Stimulated activated effector memory CD8-positive, alpha-beta T cell treated with anti-CD3 and anti-CD28 coated beads, Interleukin-12 subunit alpha, Interleukin-12 subunit beta, amount 100 ng/mL, for 72 hours (primary cell): ENCODE results near the gene TSKS.
A peak's percentile ranks its signal among the peaks of the same experiment; 100 is the strongest.

Source experiments
- ATAC-seq: fragments of 150-1000 bp; cut with Tn5 transposase; 2 replicates; pipeline ENCODE4 v1.10.0; 2021
- DNase-seq, 2 donors: peaks; one replicate each; pipeline ENCODE4 v3.0.0; 2021 to 2022; ENCODE audit warnings: low spot score in 2 of 2
- H3K27ac Mint-ChIP-seq: one replicate; pipeline ENCODE4 v1.8.0; 2022; ENCODE audit warnings: mild to moderate bottlenecking, mixed read lengths
- H3K36me3 Mint-ChIP-seq: one replicate; pipeline ENCODE4 v1.8.0; 2022; ENCODE audit warnings: mild to moderate bottlenecking, mixed read lengths
- H3K4me1 Mint-ChIP-seq: one replicate; pipeline ENCODE4 v1.8.0; 2022; ENCODE audit warnings: mixed read lengths
- H3K4me3 Mint-ChIP-seq: one replicate; pipeline ENCODE4 v1.8.0; 2022; ENCODE audit warnings: mild to moderate bottlenecking, mixed read lengths
- H3K9me3 Mint-ChIP-seq: one replicate; pipeline ENCODE4 v1.8.0; 2022; ENCODE audit warnings: mixed read lengths

TSKS gene

GRCh38 chr19:49781394-49781793 is 18.3 kb upstream of the TSKS start:
- no peak for ATAC-seq
- no peak for DNase-seq
- Mint-ChIP-seq H3K36me3 (peaks cover 65% of the 10 kb centered on the region), H3K27ac (peak overlapping the region; percentile 87), H3K4me1 (peaks cover 28% of the 10 kb centered on the region), H3K9me3 (no peaks in the 10 kb centered on the region), H3K4me3 (no peak overlapping the region)

- ATAC-seq (no peak), DNase-seq (no peak)
- Mint-ChIP-seq H3K4me1 (peaks cover 33% of the 10 kb centered on the region), H3K4me3 (no peak overlapping the region), H3K36me3 (peaks cover 60% of the 10 kb centered on the region), H3K9me3 (no peaks in the 10 kb centered on the region), H3K27ac (peak overlapping the region; percentile 87)
Measured at GRCh38 chr19:49780861-49781260, 17.8 kb upstream of the TSKS start.

GRCh38 chr19:49779731-49780555 is 16.8 kb upstream of the TSKS start:
- Mint-ChIP-seq H3K27ac (peak overlapping the region; percentile 87), H3K4me1 (peaks cover 27% of the 10 kb centered on the region), H3K36me3 (peaks cover 51% of the 10 kb centered on the region), H3K4me3 (no peak overlapping the region), H3K9me3 (no peaks in the 10 kb centered on the region)
- DNase-seq: no peak
- ATAC-seq: no peak

DNA sequence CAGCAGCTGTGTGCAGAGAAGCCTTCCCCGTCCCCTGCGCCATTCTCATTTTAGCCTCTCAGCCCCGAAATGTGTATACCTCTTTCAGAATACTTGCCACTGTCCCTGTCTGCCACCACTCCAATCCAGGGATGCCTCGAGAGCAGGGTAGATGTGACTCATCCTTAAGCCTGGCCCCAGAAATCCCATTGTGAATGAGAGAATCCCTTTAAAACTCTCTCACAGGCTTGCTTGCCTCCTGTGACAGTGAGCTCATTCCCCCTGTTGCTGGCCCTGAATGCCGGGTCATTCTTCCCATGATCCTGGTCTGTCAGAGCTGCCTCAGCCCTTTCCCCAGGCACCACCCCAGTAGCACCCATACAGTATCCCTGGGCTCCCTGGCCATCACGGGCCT is 13.3 kb upstream of the TSKS start:
- ATAC-seq (no peak), DNase-seq (no peak)
- H3K27ac Mint-ChIP-seq: peak overlapping the region; percentile 45
- no peak overlapping the region for H3K4me3 Mint-ChIP-seq
- no peaks in the 10 kb centered on the region for H3K9me3 Mint-ChIP-seq
- H3K36me3 Mint-ChIP-seq: peaks cover 38% of the 10 kb centered on the region
- H3K4me1 Mint-ChIP-seq: peaks cover 46% of the 10 kb centered on the region

DNA sequence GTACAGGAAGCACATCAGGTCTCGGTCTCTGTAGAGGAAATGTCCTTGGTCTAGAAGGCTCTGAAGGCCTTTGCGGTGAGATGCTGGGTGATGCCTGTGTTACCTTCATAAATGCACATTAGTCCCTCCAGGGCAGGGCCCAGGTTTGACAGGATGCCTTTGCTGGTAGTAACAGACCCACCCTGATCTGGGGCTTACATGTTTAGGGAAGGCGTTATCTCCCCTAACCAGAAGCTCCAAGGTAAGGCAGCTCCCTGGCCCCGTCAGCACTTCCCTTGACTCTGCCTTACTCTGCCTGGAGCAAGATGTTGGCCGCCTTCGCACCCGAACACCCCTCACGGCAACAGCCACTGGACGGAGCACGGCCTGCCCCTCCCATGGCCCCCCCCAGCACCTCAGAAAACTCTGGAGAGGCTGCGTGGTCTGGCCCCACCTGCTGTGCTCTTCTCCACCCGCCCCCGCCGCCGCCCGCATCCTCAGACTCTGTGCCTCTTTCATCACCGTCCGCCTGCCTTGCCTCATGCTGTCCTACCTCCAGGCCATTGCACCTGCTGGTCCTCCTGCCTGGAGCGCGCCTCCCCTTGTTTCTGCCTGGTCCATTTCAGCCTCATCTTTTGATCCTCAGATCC is 12.8 kb upstream of the TSKS start:
- Mint-ChIP-seq H3K36me3 (peaks cover 38% of the 10 kb centered on the region), H3K9me3 (no peaks in the 10 kb centered on the region), H3K27ac (peak overlapping the region; percentile 45), H3K4me3 (no peak overlapping the region), H3K4me1 (peaks cover 42% of the 10 kb centered on the region)
- DNase-seq: no peak
- ATAC-seq: no peak

DNA sequence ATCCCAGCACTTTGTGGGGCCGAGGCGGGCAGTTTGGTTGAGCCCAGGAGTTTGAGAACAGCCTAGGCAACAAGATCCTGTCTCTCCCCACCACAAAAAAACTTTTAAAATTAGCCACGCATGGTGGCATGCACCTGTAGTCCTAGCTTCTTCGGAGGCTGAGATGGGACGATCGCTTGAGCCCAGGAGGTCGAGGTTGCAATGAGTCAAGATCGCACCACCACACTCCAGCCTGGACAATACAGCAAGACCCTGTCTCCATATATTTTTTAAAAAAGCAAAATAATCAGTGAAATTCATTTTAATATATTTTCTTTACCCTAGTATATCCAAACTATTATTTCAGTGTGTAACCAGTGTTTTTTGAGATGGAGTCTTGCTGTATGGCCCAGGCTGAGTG is 11.9 kb upstream of the TSKS start:
- Mint-ChIP-seq H3K9me3 (no peaks in the 10 kb centered on the region), H3K4me3 (no peak overlapping the region), H3K36me3 (peaks cover 29% of the 10 kb centered on the region), H3K27ac (no peak overlapping the region), H3K4me1 (peaks cover 37% of the 10 kb centered on the region)
- no peak for DNase-seq
- no peak for ATAC-seq

DNA sequence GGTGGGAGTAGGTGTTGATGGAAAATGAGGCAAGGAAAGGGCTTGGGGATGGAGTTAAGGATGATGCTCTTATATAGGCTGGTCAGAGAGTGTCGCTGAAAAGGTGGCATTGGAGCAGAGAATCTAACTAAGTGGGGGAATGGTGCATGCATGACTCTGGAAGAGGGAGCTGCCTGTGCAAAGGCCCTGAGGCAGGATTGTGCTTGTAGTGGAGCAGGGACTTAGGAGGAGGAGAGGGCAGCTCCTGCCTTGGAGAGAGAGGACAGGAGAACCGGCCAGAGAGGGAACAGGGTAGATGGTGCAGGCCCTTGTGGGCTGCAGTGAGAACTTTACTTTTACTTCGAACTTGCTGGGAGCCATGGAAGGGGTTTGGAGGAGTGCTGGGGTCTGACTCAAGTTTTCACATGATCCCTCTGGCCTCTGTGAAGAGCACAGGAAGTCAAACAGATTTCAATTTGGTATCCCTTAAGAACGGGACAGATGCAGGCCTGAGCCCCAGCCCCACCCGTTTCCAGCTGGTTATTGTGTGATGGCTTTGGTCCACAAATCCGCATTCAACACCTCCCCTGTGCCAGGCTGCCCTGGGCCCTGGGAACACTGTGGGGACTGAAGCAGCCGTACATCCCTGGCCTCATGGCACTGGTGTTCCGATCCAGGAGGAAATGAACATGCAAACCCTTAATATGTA is 10.7 kb upstream of the TSKS start:
- Mint-ChIP-seq H3K4me1 (peaks cover 36% of the 10 kb centered on the region), H3K36me3 (peaks cover 28% of the 10 kb centered on the region), H3K9me3 (no peaks in the 10 kb centered on the region), H3K4me3 (no peak overlapping the region), H3K27ac (peak overlapping the region; percentile 53)
- ATAC-seq (no peak), DNase-seq (no peak)

DNA sequence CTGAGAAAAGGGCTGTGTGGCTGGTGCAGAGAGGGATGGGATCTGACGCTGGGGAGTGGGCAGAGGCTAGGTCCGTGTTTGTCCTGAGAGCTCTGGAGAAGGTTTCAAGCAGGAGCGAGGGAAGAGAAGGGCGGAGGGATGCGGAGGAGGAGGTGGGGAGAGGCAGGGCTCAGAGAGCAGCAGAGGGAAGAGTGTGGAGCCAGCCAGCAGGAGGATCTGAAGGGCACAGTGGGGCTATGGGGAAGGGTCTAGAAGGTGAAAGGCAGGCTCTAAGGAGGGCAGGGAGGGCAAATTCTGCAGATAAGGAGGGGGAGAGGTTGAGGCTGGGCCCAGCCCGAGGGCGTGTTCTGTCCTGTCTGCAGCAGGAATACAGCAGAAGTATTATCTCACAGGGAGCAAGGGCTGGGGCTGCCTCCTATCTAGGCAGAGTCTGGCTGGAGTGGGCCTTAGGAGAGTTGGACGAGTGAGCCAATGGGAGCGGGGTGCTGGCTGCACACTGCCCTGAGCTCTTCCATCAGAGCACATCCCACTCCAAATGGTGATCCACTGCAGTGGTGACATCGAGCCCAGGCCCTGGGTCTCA is 9.8 kb upstream of the TSKS start:
- ATAC-seq (no peak), DNase-seq (no peak)
- Mint-ChIP-seq H3K9me3 (no peaks in the 10 kb centered on the region), H3K4me1 (peaks cover 44% of the 10 kb centered on the region), H3K4me3 (no peak overlapping the region), H3K27ac (peak overlapping the region; percentile 53), H3K36me3 (peaks cover 22% of the 10 kb centered on the region)

- H3K9me3 Mint-ChIP-seq: no peaks in the 10 kb centered on the region
- H3K36me3 Mint-ChIP-seq: peaks cover 23% of the 10 kb centered on the region
- DNase-seq: no peak
- ATAC-seq: no peak
- no peak overlapping the region for H3K27ac Mint-ChIP-seq
- peaks cover 54% of the 10 kb centered on the region for H3K4me1 Mint-ChIP-seq
- H3K4me3 Mint-ChIP-seq: no peak overlapping the region
Measured at GRCh38 chr19:49771674-49772139, 8.6 kb upstream of the TSKS start.

DNA sequence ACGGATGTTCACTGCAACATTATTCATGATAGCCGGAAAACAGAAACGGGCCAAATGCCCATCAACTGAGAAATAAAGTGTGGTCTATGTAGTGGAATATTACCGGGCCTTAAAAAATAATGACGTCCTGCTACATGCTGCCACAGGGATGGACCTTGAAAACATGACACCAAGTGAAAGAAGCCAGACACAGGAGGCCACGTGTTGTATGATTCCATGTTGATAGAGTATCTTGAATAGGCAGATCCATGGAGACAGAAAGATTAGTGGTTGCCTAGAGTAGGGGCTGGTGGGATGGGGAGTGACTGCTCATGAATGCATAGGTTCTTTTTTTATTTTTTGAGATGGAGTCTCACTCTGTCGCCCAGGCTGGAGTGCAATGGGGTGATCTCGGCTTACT is 7.4 kb upstream of the TSKS start:
- H3K4me1 Mint-ChIP-seq: peaks cover 53% of the 10 kb centered on the region

GRCh38 chr19:49767967-49768581 is 5.0 kb upstream of the TSKS start:
- H3K36me3 Mint-ChIP-seq: peaks cover 29% of the 10 kb centered on the region
- DNase-seq (no peak), ATAC-seq (no peak)
- peaks cover 44% of the 10 kb centered on the region for H3K4me1 Mint-ChIP-seq
- H3K9me3 Mint-ChIP-seq: no peaks in the 10 kb centered on the region
- peak overlapping the region; percentile 88 for H3K4me3 Mint-ChIP-seq
- peak overlapping the region; percentile 94 for H3K27ac Mint-ChIP-seq

More for the DNA sequence above, 7.4 kb upstream of the TSKS start:
- DNase-seq: no peak
- H3K36me3 Mint-ChIP-seq: peaks cover 30% of the 10 kb centered on the region
- H3K9me3 Mint-ChIP-seq: no peaks in the 10 kb centered on the region
- no peak overlapping the region for H3K27ac Mint-ChIP-seq
- no peak for ATAC-seq
- no peak overlapping the region for H3K4me3 Mint-ChIP-seq

- Mint-ChIP-seq H3K36me3 (peaks cover 22% of the 10 kb centered on the region), H3K4me1 (peaks cover 39% of the 10 kb centered on the region), H3K4me3 (peak overlapping the region; percentile 88), H3K27ac (peak overlapping the region; percentile 94), H3K9me3 (no peaks in the 10 kb centered on the region)
- DNase-seq: no peak
- no peak for ATAC-seq
Measured at GRCh38 chr19:49767381-49767780, 4.3 kb upstream of the TSKS start.

DNA sequence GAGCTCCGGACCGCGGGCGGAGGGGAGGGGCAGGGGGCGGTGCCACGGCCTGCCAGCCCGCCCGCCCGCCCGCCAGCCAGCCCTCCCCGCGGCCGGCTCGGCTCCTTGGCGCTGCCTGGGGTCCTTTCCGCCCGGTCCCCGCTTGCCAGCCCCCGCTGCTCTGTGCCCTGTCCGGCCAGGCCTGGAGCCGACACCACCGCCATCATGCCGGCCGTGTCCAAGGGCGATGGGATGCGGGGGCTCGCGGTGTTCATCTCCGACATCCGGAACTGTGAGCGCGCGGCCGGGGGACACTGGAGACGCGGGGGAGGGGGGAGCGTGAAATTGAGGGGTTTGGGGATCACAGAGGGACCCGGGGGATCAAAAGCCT is 3.8 kb upstream of the TSKS start, which contains the start of gene AP2A1:
TSS of gene AP2A1 (plus strand) at position 72 of the 370 bp plus-strand sequence. CDS start at position 205, 133 bp downstream.
- Mint-ChIP-seq H3K4me1 (peaks cover 39% of the 10 kb centered on the region), H3K27ac (peak within 1 kb of the TSS; percentile 94), H3K9me3 (no peaks in the 10 kb centered on the region), H3K4me3 (peak within 1 kb of the TSS; percentile 88), H3K36me3 (peaks cover 17% of the 10 kb centered on the region)
- ATAC-seq: peak; percentile 3
- DNase-seq: no peak

GRCh38 chr19:49766007-49766929 is 3.2 kb upstream of the TSKS start:
- Mint-ChIP-seq H3K4me1 (peaks cover 33% of the 10 kb centered on the region), H3K36me3 (peaks cover 11% of the 10 kb centered on the region), H3K4me3 (peak overlapping the region; percentile 88), H3K27ac (peak overlapping the region; percentile 94), H3K9me3 (no peaks in the 10 kb centered on the region)
- DNase-seq: peak; percentile 87 to 98
- peak; percentile 94 for ATAC-seq
